GM21576 (cell line): ENCODE data around the gene YPEL2.

ENCODE experiments used
- ATAC-seq: cut with Tn5 transposase; IDR thresholded peaks from one replicate; pipeline ENCODE4 v1.9.1; 2021; ENCODE audit warnings: mild to moderate bottlenecking, moderate library complexity; ENCODE audit not compliant: unreplicated experiment

YPEL2 gene

DNA sequence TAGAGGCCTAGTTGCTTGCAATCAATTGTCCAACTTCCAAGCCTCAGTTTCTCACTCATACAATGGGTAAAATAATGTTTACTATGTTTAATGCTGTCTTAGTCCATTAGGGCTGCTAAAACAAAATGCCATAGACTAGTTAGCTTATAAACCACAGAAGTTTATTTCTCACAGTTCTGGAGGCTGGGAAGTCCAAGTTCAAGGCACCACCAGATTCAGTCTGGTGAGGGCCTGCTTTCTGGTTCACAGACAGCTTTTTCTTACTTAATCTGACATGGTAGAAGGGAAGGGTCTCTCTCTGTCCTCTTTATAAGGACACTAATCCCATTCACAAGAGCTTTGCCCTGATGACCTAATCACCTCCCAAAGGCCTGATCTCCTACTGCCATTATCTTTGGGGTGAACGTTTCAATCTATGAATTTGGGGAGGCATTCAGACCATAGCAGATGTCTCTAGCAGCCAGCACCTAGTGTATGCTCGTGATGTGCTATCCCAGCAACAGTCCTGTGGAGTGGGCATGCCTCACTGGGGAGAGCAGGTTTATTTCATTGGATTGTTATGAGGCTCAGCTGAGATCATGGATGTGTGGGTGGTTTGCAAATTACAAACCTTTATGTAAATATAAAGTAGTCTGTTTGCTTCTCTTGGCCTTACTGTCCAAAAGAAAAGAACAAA, 25.2 kb downstream of the YPEL2 start:
- ATAC-seq: no peak

DNA sequence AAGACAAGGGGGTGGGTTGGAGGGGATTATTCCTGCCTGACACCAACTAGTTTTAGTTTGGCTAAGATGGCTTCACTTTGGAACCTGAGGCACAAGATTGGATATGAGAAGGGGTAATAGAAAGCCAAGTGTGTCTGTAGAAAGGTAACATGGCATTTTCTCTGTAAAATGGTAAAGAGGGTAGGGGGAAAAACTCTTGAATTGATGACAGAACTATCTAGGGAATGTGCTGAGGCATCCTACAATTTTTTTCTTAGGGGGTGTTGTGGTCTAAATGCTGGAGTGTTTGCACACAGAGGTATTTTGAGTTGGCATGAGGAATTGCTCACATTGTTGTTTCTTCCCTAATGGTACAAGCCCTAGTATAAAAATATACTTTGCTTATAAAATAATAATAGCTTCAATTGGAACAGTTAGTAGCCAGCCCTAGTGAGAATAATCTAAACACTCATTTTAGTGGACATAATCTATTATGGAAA, 25.8 kb downstream of the YPEL2 start:
- ATAC-seq: no peak

DNA sequence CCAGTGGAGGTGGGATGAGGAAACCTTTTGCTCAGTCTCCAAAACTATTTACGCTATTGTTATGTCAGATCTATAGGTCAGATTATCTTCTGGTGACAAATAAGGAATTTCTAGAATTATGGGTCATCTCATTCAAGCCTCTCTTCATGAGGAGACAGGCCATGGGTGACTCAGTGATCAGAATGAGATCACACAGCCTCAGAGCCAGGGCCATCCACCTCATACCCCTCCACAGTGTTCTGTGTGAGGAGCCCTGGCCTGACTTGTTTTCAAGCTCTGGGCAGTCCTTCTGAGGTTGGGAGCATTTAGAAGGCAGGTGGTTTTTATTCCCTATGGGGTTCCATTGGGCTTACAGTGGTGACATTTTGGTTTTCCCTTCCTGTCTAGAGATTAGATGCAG, 26.5 kb downstream of the YPEL2 start:
- no peak for ATAC-seq

DNA sequence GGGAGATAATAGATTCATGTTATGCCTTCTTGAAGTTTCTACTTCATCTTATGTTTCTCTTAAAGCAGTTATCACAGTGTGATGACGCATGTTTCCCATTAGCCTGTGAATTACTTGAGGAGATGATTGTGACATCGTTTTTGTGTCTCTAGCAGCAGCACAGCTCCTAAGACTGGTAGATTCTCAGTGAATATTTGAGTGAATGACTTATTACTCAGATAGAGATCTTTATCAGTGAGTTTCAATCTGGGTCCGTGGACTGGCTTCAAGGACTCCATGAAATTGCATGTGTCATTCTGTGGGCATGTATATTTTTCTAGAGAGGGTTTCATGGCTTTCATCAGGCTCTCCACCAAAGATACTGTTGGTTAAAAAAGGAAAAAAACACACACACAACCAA, 29.9 kb downstream of the YPEL2 start:
- ATAC-seq: no peak

DNA sequence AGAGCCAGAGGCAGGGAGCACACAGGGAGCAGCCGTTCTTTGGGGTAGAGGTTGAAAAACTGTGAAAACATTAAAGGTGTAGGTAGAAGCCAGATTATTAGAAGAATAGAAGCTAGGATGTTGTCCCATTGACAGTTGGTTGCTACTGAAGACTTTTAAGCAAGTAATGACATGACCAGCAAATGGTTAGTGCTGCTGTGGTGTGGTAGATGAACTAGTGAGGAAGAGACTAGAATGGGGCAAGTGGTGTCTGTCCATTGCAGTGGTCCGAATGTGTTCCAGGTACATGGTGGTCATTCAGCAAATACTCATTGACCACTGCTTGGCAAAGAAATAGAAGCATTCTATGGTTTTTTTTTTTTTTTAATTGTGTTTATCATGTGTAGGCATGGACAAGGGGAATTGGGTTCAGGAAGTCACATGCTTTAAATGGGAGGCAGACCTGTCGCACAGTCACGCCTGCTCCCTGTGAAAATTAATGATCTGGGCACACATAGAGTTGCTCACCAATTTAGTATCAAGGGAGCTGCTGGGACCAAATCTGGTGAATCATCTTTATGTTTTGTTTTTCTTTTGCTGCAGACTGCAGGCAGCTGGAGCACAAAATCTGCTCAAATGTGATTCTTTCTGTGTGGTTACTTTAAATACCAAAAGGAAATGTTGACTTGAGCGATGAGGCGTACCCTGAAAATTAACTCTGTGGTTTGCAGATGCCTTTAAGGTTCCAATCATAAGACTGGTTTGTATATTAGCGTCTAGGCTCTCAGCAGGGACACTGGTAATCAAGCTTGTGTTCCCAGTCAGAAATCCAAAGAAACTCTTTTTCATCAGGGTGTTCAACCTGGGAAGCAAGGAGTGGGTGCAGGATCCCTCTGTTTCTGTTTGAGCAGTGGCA, 30.7 kb downstream of the YPEL2 start:
- ATAC-seq: peak; percentile 59

DNA sequence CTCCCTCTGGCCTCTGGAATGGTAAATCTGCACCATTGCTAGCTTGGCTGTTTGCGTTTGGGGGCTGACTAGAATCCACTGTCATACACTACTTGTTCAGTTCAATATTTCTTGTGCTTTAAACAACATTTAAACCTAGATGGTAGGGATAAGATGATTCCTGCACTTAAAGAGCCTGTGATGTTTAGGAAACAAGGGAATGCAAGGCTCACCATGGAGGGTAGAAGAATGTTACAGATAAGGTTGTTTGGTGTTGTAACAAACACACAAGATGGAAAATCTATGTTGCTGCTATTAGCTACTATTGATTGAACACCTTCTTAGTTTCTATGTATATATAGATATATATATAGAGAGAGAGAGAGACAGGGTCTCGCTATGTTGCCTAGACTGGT, 31.4 kb downstream of the YPEL2 start:
- no peak for ATAC-seq

DNA sequence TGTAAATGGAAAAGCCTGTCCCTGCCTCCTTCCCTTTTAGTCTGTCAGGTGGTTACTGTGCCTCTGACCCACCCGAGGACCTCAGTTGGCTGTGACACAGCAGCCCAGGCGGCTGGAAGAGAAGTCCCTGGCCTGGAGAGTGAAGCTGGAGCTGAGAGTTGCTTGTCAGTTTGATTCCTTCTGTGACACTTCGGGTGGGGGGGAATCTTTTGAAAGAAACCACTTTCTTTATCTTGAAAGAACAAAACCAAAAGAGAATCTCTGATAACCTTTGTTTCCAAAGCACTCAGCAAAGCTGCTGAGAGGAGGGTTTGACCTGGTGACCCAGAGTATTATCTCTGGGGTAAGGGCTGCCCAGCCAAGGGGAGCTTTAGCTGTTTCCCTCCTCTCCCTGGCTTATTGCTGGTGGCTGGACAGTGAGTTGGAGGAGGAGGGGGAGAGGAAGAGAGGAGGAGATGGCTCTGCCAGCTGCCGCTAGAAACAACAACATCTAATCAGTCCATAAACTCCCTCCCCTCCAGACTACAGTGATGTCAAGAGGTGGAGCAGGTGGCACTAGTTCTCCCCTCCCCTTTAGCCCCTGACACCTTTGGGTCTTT, 34.0 kb downstream of the YPEL2 start:
- ATAC-seq: no peak

DNA sequence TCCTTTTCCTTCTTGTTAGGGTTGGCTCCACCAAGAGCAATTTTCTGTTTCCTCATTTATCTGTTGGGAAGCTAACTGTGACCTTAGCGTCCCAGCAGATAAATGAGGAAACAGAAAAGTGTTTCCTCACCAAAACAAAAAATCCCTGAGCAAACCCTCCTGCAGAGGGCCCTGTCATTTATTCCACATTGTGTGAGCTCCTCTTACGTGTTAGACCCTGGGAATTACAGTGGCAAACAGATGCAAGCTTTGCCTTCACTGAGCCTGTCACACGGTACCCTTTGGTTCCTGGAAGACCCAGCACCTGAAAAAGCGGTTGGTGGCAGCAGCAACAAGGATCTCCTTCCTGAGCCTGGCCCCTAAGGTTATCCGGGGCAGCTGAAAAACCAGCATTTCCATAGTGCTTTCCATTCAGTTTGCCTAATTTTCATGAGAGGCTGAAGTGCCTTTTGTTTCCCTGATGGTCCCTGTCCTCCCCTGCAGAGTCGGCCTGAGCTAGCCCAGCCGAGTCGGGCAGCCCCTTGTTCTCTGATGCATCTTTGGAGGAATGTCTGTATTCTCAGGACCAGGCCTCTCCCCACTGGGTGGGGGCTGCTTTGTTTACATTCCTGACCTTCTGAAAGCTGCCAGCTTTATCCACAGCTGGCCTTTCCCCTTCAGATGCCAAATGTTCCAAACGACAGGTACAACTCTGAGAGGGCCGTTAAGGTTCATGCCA, 34.7 kb downstream of the YPEL2 start:
- no peak for ATAC-seq

DNA sequence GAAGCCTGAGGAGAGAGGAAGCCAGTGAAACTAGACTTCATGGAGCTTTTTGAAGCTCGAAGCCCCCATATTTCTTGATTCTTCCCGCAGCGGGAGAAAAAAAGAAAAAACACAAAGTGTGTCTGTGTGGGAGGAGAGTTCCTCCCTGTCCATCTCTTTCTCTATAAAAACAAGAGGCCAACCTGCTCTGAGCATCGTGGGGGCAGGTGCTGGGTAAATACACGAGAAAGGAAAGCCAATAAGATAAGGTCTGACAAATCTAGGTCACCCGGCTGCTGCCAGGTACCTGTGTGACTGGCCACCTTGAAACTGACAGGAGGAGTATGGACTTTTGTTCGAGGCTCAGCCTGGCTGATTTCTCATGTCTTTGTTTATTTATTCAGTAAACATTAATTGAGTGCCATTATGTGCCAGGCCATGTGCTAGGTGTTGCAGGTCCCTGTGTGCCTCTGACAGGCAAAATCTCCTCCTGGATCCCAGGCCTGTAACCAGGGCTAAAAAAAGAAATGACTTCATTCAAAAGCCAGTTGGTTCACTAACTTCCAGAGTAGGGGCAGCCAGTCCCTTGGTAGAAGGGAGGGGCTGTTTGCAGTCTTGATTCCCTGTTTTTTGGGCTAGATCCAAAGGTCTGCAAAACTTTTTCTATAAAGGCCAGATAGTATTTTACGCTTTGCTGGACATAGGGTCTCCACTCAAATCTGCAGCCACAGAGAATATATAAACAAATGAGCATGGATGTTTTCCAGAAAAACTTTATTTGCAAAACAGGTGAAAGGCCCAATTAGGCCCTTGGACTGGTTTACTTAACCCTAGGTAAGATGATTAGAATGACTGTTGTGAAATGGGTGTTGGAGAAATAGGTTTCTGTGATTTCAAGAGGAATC, 35.6 kb downstream of the YPEL2 start:
- no peak for ATAC-seq

DNA sequence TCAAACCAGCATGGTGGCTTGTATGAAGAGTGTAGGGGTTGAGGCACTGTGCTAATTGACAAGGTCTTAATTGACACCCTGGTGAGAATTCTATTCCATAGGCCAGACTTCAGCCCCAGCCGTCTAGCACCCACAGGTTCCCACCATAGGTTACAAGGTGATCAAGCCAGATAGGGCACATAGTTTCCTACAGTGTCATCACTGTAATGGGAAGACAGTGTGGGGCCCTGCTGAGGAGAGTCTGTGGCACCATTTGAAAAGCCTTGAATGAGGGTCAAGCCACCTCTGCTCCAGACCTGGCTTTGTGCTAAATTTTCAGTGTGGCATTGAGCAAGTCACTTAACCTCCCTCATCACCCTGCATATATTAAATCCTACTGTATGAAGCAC, 36.2 kb downstream of the YPEL2 start:
- ATAC-seq: no peak

DNA sequence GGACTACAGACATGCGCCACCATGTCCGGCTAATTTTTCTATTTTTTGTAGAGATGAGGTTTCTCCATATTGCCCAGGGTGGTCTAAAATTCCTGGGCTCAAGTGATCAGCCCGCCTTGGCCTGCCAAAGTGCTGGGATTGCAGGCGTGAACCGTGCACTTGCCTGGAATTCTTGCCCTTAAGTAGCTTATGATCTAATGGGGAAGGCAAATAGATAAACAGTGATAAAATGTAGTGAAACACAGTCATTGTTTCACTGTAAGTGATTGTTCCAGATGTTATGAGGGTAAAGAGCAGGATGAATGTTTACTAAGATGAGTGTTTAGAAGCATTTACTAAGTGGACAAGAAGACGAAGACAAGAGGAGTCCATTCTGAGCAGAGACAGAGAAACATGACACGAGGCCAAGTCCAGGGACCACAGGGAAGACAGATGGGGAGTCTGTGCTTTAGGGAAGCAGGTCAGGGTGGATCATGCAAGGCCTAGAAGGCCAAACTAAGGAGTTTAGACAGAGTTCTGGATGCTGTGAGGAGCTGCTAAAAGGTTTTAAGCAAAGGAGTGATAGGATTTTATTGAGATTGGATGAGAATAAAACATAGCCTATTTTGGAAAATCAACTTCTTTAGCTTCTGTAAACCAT, 36.9 kb downstream of the YPEL2 start:
- ATAC-seq: no peak

DNA sequence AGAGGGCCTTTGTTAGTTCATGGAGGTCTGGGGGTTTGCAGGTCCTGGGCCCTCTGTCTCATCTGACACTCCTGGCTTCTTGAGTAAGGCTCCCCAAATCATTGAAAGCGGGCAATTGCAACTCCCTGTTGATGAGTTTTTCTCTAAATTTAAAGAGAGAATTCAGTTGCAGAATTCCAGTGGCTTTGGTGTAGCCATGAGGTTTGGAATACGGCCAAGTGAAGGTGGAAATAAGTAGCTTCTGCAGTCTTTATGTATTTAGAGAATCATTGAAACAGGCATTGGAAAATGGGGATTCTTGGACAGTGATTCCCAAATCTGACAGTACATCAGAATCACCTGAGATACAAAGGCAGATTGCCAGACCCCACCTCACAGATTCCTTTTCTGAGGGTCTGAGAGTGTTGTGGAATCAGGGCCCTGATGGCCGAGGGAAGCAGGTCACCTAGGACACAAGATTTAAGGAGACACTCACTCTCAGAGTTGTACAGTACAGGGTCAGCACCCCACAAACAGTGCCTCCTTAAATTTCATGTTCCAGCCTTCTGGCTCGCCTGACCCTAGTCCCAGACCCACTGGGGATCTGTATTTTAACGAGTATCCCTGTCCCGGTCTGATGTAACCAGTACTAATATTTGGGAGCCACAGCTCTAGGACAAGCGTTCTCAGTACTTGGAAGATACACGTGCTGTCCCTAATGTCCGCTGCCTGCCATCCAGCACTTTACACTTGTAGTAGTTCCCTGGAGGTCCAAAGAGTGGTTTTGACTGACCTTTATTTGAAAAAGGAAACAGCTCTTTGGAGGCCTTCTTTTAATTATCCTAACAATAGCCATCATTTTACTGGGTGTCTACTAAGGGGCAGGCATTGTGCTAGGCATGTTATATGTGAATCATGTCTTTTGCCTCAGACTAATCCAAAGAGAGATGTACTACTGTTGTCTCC, 37.8 kb downstream of the YPEL2 start:
- ATAC-seq: no peak

DNA sequence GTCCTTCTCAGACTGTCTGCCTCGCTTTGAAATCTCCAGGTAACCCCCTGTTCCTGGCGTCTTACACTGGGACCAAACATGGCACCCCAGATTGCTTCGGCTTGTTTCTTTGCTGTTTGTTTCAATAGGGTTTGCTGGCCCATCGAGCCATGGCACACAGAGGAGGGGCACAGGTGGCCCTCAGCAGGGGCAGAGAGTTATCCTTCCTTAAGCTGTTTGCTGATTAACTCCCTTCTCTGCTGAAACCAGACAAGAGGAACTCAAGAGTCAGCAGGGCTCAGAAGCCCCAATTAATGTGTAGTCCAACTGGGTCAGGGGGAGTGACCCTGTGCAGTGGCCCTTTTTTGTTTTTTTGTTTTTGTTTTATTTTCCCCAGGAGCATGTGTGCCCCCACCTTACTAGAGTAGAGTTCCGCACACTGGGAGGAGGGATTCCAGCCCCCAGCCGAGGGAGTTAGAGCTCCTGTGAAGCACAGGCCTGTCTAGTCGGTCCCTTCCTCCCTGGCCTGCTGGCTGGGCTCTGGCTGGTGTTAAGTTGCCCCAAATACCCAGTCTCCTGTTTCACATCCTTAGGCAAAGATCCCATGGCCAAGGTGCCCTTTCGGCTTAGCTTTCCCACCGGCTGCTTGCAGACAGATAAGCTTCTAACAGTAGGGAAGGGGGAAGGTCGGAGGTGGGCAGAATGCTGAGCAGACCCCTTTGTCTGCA, 39.3 kb downstream of the YPEL2 start:
- no peak for ATAC-seq

DNA sequence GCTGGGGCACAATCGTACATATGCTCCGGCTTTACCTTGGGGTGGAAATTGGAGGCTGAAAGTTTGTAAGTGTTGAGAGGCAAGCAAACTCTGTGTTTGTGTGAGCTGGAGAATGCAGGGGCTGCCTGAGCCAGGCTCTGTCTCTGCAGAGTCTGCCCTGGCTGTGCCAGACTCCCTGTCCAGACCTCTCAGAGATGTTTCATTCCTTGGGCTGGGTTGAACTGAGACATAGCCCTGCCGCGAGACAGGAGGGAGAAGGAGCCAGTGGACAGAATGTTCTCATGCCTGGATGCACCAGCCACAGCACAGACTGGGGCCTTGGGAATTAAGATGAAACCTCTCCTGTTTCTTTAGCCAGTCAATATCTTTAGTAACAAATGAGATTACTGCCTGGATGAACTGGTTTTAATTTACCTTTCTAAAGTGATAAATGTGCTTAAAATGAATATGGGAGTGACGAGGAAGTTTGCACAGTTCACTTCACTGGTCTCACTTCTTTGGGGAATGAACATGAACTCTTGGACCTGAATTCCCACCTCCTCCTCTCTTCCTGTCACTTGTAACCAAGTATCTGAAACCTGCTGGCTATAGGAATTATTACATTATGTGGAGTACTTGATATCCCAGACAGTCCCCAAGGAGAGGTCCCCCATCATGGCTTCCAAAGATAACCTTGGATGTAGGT, 40.1 kb downstream of the YPEL2 start:
- ATAC-seq: no peak

DNA sequence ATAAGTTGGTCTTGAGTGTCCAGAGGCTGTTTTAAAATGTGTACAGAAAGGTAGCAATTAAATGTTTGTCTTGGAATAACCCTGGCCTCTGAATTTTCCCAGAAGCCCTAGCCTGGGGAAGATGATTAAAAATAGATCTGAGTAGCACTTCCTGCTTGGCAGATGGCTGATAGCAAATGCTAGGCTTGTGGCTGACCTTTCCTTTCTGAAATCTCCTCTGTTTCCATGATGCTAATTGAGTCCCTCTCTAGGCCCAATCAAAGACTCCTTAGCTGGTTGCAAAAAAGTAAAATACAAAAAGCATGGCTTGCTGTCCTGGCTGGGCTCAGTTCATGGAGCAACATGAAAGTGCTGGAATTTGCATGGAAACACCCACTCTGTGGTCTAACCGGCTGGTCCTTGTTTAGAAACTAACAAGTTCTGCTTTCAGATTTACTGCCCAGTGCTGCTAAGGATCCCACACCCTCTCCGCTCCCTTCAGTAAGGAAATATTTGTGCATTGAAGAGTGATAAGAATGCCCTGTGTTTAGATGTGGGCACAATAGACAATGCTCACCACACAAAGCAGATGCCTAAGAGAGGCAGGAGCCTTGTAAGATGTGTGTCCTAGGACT, 40.8 kb downstream of the YPEL2 start:
- no peak for ATAC-seq

DNA sequence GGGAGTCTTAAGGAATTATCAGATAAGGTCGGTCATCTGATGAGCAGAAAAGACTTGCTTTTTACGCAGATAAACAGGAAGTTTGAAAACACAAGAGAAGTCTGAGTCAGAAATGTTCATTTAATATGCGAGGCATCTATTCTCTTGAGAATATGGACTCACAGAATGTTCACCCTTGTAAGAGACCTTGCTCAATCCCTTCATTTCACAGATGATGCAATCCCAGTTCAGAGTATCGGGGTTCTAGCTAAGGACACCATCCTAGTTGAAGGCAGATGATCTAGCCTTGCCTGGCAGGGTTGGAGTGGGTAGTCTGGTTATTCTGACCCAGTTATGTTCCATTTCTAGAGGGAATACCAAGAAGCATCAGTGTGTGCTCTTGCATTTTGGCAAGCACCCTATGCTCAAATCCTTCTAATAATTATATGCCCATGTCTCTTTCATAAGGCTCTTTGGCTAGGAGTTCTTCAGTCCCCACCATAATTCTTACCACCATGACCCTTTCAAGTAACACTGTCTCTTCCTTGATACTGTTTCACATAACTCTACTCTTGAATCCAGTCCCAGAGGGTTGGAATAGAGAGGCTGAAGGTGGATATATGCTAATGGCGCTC, 42.5 kb downstream of the YPEL2 start:
- ATAC-seq: no peak

DNA sequence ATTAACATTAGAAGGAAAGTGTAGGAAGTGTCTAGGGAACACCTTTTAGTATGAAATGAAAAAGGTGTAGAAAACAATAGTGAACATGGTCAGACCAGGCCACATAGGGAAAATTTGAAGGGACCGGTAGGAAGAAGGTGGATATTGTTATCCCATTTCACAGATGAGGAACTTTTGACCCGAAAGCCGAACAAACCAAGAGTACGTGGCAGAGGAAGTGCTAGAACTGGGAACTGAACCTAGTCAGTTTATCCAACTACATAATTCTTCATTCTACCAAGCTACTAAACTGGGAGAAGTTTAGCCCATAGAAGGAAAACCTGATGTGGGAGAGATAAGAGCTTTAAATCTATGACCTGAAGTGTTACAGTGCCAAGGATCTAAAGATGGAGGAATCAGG, 43.2 kb downstream of the YPEL2 start:
- ATAC-seq: no peak
